Measurements from ENCODE around the gene SLC22A31.

- TF ChIP-seq ZBTB1 (CRISPR knock-in tag; IDR thresholded peaks at IDR 0.05; ENCODE audit: borderline replicate concordance, low read depth) (no peak), ZNF239 (CRISPR knock-in tag; IDR thresholded peaks at IDR 0.05) (no peak), PHF21A (IDR thresholded peaks at IDR 0.05; ENCODE audit: borderline replicate concordance, low read depth) (no peak), ELF4 (CRISPR knock-in tag; IDR thresholded peaks at IDR 0.05) (no peak), TBL1XR1 (IDR thresholded peaks at IDR 0.05; ENCODE audit: low read length in 2 of 2) (no peak), MYC (IDR thresholded peaks at IDR 0.05; ENCODE audit: low read depth, low read length) (peak; percentile 20; the same call in 1 of the 2 replicates), MYC (CRISPR knock-in tag; IDR thresholded peaks at IDR 0.05; ENCODE audit: borderline replicate concordance, low read depth) (no peak), DDX20 (tag; IDR thresholded peaks at IDR 0.05; ENCODE audit: low read depth) (no peak), ZNF707 (CRISPR knock-in tag; conservative IDR thresholded peaks at IDR 0.05) (no peak), ETV1 (tag; conservative IDR thresholded peaks at IDR 0.05; ENCODE audit: low read depth) (no peak), POLR2A (conservative IDR thresholded peaks at IDR 0.05) (peak; percentile 26; the same call in 1 of the 2 replicates), ZNF764 (CRISPR knock-in tag; IDR thresholded peaks at IDR 0.05; ENCODE audit: low read depth) (no peak), POLR3A (IDR thresholded peaks at IDR 0.05; ENCODE audit: borderline replicate concordance, extremely low read depth, insufficient read depth, insufficient read length) (no peak), CEBPG (CRISPR knock-in tag; IDR thresholded peaks at IDR 0.05) (no peak), CEBPG (tag; conservative IDR thresholded peaks at IDR 0.05 in 1 of 2, IDR thresholded peaks at IDR 0.05 in 1 of 2) (no peak)
These were observed 46.8 kb upstream of the SLC22A31 start for GRCh38 chr16:89246903-89247733.
